Body of pancreas (tissue), 4 donors: ENCODE measurements around the gene ARHGAP36.

Experiments
- CTCF ChIP-seq, 7 experiments: fragments of 450-650 bp in 4 of 7; fragments of 200-600 bp in 3 of 7; sonication (generic) in 3 of 7; IDR thresholded peaks; one replicate each; pipeline ENCODE4 v1.5.1; 2016 to 2019; ENCODE audit warnings: antibody characterized with exemption in 7 of 7
- POLR2A ChIP-seq, 3 donors: fragments of 450-650 bp; IDR thresholded peaks; one replicate each; pipeline ENCODE4 v1.6.1; 2016; ENCODE audit warnings: antibody characterized with exemption in 3 of 3, mild to moderate bottlenecking in 2 of 3

GRCh38 chrX:131059246-131059645 is 1.1 kb downstream of the ARHGAP36 start:
- no peak for TF ChIP-seq POLR2A (IDR thresholded peaks at IDR 0.05)
- no peak for TF ChIP-seq CTCF (IDR thresholded peaks at IDR 0.05)
